ENCODE measurements around the gene SIRPB2. TPM values are rescaled to one million over a fixed set of nuclear protein-coding genes. Genes with fewer than 3 reads are reported as not detected.

The SIRPB2 gene
- total and polyA plus RNA-seq, 2 of the 8 experiments (the other 6 are each of a cell fraction or from before 2014, with no cell fraction given), result 0.28 TPM; not detected in 1

DNA sequence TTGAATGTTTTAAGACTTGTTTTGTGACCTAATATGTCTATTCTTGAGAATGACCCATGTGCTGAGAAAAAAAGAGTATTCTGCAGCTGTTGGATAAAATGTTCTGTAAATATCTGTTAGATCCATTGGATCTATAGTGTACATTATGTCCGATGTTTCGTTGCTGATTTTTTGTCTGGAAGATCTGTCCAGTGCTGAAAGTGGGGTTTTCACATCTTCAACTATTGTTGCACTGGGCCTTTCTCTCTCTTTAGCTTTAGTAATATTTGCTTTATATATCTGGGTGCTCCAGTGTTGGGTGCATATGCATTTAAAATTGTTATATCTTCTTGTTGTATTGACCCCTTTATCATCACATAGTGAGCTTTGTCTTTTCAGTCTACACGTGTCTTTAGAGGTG lies 5.7 kb upstream of the SIRPB2 start (continued):
- TF ChIP-seq, protein P1, sequence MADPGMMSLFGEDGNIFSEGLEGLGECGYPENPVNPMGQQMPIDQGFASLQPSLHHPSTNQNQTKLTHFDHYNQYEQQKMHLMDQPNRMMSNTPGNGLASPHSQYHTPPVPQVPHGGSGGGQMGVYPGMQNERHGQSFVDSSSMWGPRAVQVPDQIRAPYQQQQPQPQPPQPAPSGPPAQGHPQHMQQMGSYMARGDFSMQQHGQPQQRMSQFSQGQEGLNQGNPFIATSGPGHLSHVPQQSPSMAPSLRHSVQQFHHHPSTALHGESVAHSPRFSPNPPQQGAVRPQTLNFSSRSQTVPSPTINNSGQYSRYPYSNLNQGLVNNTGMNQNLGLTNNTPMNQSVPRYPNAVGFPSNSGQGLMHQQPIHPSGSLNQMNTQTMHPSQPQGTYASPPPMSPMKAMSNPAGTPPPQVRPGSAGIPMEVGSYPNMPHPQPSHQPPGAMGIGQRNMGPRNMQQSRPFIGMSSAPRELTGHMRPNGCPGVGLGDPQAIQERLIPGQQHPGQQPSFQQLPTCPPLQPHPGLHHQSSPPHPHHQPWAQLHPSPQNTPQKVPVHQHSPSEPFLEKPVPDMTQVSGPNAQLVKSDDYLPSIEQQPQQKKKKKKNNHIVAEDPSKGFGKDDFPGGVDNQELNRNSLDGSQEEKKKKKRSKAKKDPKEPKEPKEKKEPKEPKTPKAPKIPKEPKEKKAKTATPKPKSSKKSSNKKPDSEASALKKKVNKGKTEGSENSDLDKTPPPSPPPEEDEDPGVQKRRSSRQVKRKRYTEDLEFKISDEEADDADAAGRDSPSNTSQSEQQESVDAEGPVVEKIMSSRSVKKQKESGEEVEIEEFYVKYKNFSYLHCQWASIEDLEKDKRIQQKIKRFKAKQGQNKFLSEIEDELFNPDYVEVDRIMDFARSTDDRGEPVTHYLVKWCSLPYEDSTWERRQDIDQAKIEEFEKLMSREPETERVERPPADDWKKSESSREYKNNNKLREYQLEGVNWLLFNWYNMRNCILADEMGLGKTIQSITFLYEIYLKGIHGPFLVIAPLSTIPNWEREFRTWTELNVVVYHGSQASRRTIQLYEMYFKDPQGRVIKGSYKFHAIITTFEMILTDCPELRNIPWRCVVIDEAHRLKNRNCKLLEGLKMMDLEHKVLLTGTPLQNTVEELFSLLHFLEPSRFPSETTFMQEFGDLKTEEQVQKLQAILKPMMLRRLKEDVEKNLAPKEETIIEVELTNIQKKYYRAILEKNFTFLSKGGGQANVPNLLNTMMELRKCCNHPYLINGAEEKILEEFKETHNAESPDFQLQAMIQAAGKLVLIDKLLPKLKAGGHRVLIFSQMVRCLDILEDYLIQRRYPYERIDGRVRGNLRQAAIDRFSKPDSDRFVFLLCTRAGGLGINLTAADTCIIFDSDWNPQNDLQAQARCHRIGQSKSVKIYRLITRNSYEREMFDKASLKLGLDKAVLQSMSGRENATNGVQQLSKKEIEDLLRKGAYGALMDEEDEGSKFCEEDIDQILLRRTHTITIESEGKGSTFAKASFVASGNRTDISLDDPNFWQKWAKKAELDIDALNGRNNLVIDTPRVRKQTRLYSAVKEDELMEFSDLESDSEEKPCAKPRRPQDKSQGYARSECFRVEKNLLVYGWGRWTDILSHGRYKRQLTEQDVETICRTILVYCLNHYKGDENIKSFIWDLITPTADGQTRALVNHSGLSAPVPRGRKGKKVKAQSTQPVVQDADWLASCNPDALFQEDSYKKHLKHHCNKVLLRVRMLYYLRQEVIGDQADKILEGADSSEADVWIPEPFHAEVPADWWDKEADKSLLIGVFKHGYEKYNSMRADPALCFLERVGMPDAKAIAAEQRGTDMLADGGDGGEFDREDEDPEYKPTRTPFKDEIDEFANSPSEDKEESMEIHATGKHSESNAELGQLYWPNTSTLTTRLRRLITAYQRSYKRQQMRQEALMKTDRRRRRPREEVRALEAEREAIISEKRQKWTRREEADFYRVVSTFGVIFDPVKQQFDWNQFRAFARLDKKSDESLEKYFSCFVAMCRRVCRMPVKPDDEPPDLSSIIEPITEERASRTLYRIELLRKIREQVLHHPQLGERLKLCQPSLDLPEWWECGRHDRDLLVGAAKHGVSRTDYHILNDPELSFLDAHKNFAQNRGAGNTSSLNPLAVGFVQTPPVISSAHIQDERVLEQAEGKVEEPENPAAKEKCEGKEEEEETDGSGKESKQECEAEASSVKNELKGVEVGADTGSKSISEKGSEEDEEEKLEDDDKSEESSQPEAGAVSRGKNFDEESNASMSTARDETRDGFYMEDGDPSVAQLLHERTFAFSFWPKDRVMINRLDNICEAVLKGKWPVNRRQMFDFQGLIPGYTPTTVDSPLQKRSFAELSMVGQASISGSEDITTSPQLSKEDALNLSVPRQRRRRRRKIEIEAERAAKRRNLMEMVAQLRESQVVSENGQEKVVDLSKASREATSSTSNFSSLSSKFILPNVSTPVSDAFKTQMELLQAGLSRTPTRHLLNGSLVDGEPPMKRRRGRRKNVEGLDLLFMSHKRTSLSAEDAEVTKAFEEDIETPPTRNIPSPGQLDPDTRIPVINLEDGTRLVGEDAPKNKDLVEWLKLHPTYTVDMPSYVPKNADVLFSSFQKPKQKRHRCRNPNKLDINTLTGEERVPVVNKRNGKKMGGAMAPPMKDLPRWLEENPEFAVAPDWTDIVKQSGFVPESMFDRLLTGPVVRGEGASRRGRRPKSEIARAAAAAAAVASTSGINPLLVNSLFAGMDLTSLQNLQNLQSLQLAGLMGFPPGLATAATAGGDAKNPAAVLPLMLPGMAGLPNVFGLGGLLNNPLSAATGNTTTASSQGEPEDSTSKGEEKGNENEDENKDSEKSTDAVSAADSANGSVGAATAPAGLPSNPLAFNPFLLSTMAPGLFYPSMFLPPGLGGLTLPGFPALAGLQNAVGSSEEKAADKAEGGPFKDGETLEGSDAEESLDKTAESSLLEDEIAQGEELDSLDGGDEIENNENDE (IDR thresholded peaks at IDR 0.05; ENCODE audit: insufficient replicate concordance, low read length), result no peak
- TF ChIP-seq KDM1A (IDR thresholded peaks at IDR 0.05; ENCODE audit: borderline replicate concordance, low read length), result no peak
- no peak for TF ChIP-seq ZNF274 (IDR thresholded peaks at IDR 0.05; ENCODE audit: borderline replicate concordance, extremely low read depth, low read length)
- no peak for TF ChIP-seq EZH2 (IDR thresholded peaks at IDR 0.05; ENCODE audit: low read depth, low read length, severe bottlenecking)
- TF ChIP-seq CBX5 (IDR thresholded peaks at IDR 0.05; ENCODE audit: low read depth, low read length), result no peak
- TF ChIP-seq JUN (IDR thresholded peaks at IDR 0.05; ENCODE audit: low read depth, low read length), result no peak
- no peak for TF ChIP-seq RFX5 (IDR thresholded peaks at IDR 0.05; ENCODE audit: borderline replicate concordance, low read depth, low read length)
- TF ChIP-seq SIRT6 (IDR thresholded peaks at IDR 0.05; ENCODE audit: low read length), result no peak
- TF ChIP-seq HDAC6 (IDR thresholded peaks at IDR 0.05; ENCODE audit: low read depth, low read length), result no peak

Measured in H1 (cell line).